HCT116 (cell line): ENCODE measurements around the gene ABHD5. TPM values are rescaled to one million over a fixed set of nuclear protein-coding genes. Genes with fewer than 3 reads are reported as not detected.

Source experiments
- ATAC-seq: fragments of 200-7000 bp; cut with Tn5 transposase; 2 replicates; pipeline ENCODE4 v1.9.1; 2020; ENCODE audit warnings: mild to moderate bottlenecking, moderate library complexity
- BruUV-seq: library from RNA; stranded (reverse); fragments of 400-500 nt; replicated peaks from 2 replicates; lab custom pipeline; 2021; lab: Mats Ljungman, UMichigan
- CTCF ChIA-PET: fragments of 300-600 bp; sonication (Branson Sonifier 250); formaldehyde crosslinking; loops from one replicate; lab custom pipeline; 2021; ENCODE audit warnings: antibody characterized with exemption; lab: Charles Lee
- POLR2A ChIA-PET: fragments of 300-600, 350-600 bp; sonication (Branson Sonifier 250); formaldehyde crosslinking; loops from one replicate; lab custom pipeline; 2021; ENCODE audit warnings: antibody characterized with exemption; lab: Charles Lee
- RAD21 ChIA-PET, 2 experiments: fragments of 300-600 bp; sonication (Branson Sonifier 250); formaldehyde crosslinking; loops; one replicate each; lab custom pipeline; 2023; ENCODE audit warnings: low total read pairs in 2 of 2; ENCODE audit not compliant: uncharacterized antibody in 2 of 2, unreplicated experiment in 2 of 2, low non-redundant PET in 1 of 2; lab: Charles Lee
- DNase-seq: peaks from one replicate; pipeline ENCODE4 v3.0.0-alpha.2; 2010; ENCODE audit warnings: low read depth, low spot score
- H2AFZ ChIP-seq: fragments of 200-600 bp; shearing (Covaris generic), sonication (generic); 2 replicates; pipeline ENCODE4 v1.6.1; 2017; ENCODE audit warnings: low read depth, mixed run types, mixed read lengths, antibody characterized with exemption, low read length; ENCODE audit not compliant: poor library complexity, severe bottlenecking
- H3K27ac ChIP-seq: 2 replicates; pipeline ENCODE4 v1.5.1; 2012; ENCODE audit warnings: low read depth, low read length
- H3K27me3 ChIP-seq: fragments of 200-600 bp; sonication (generic); 2 replicates; pipeline ENCODE4 v1.6.1; 2016; ENCODE audit warnings: mixed run types, low read length, mixed read lengths; ENCODE audit not compliant: insufficient read depth
- H3K36me3 ChIP-seq, 2 experiments: fragments of 200-500 bp in 1 of 2; fragments of 200-600 bp in 1 of 2; sonication (Bioruptor generic) in 1 of 2; sonication (generic) in 1 of 2; 2 replicates each; pipeline versions ENCODE4 v1.5.1 to v1.6.1; 2014 to 2016; ENCODE audit warnings: low read length in 2 of 2, inconsistent platforms in 1 of 2, mixed read lengths in 1 of 2, mixed run types in 1 of 2; ENCODE audit not compliant: insufficient read depth in 2 of 2, control insufficient read depth in 1 of 2
- H3K4me1 ChIP-seq, 2 experiments: fragments of 200-600 bp in 1 of 2; sonication (generic) in 1 of 2; 2 replicates each; pipeline versions ENCODE4 v1.5.1 to v1.6.1; 2012 to 2017; ENCODE audit warnings: low read length in 2 of 2, inconsistent platforms in 1 of 2, mild to moderate bottlenecking in 1 of 2, mixed read lengths in 1 of 2, mixed run types in 1 of 2, moderate library complexity in 1 of 2; ENCODE audit not compliant: insufficient read depth in 2 of 2, control insufficient read depth in 1 of 2
- H3K4me2 ChIP-seq: fragments of 200-600 bp; sonication (generic); 2 replicates; pipeline ENCODE4 v1.6.1; 2017; ENCODE audit warnings: mixed run types, low read length, mixed read lengths
- H3K4me3 ChIP-seq, 2 experiments: fragments of 200-600 bp in 1 of 2; sonication (generic) in 1 of 2; replicated peaks in 1 of 2; 2 replicates each; pipeline ENCODE4 v1.5.1; 2011 to 2016; ENCODE audit warnings: low read length in 2 of 2, control low read depth in 1 of 2, low read depth in 1 of 2, mild to moderate bottlenecking in 1 of 2, mixed read lengths in 1 of 2, mixed run types in 1 of 2
- H3K79me2 ChIP-seq: fragments of 200-600 bp; sonication (generic); 2 replicates; pipeline ENCODE4 v1.6.1; 2017; ENCODE audit warnings: mild to moderate bottlenecking, mixed run types, low read length, moderate library complexity, mixed read lengths; ENCODE audit not compliant: insufficient read depth
- H3K9ac ChIP-seq: fragments of 200-600 bp; sonication (generic); 2 replicates; pipeline ENCODE4 v1.6.1; 2016; ENCODE audit warnings: low read length, mixed read lengths
- H3K9me2 ChIP-seq: fragments of 200-600 bp; sonication (generic), shearing (Covaris generic); 2 replicates; pipeline ENCODE4 v1.6.1; 2017; ENCODE audit warnings: mixed run types, mild to moderate bottlenecking, moderate library complexity; ENCODE audit not compliant: insufficient read depth
- H3K9me3 ChIP-seq, 2 experiments: fragments of 200-500 bp in 1 of 2; fragments of 200-600 bp in 1 of 2; sonication (Bioruptor generic) in 1 of 2; sonication (generic) in 1 of 2; 2 replicates each; pipeline ENCODE4 v1.6.1; 2014 to 2017; ENCODE audit warnings: low read length in 2 of 2, mixed read lengths in 2 of 2, inconsistent platforms in 1 of 2, low read depth in 1 of 2, mild to moderate bottlenecking in 1 of 2, mixed run types in 1 of 2, moderate library complexity in 1 of 2; ENCODE audit not compliant: control insufficient read depth in 1 of 2, insufficient read depth in 1 of 2
- H4K20me1 ChIP-seq: fragments of 200-600 bp; sonication (generic), shearing (Covaris generic); 2 replicates; pipeline ENCODE4 v1.6.1; 2017; ENCODE audit warnings: mixed run types, mild to moderate bottlenecking, moderate library complexity; ENCODE audit not compliant: insufficient read depth
- ATF3 ChIP-seq: IDR thresholded peaks from 2 replicates; pipeline ENCODE4 v1.6.1; 2012
- CEBPB ChIP-seq: IDR thresholded peaks from 2 replicates; pipeline ENCODE4 v1.6.1; 2012; ENCODE audit warnings: low read depth
- SIN3A ChIP-seq: IDR thresholded peaks from 2 replicates; pipeline ENCODE4 v1.6.1; 2012; ENCODE audit warnings: low read depth
- SRF ChIP-seq: IDR thresholded peaks from 2 replicates; pipeline ENCODE4 v1.6.1; 2012; ENCODE audit warnings: low read depth
- ZBTB33 ChIP-seq: IDR thresholded peaks from 2 replicates; pipeline ENCODE4 v1.6.1; 2011; ENCODE audit warnings: mild to moderate bottlenecking, low read length, moderate library complexity; ENCODE audit not compliant: insufficient replicate concordance; ENCODE audit errors: extremely low read depth
- ZFX ChIP-seq: fragments of 450-650 bp; IDR thresholded peaks from 2 replicates; pipeline ENCODE4 v1.6.1; 2017
- intact Hi-C: fragments of 100-400 bp; cut with micrococcal nuclease; formaldehyde crosslinking; loops from 2 replicates; pipeline ENCODE4 v1.10.0; 2022
- total RNA-seq: library from RNA; stranded (reverse); gene quantifications from one replicate; pipeline ENCODE4 v1.2.1, GENCODE V29; 2021; ENCODE audit not compliant: unreplicated experiment

ABHD5 gene
- total RNA-seq, 1 experiment from 2014 or later, result 18.5 TPM

DNA sequence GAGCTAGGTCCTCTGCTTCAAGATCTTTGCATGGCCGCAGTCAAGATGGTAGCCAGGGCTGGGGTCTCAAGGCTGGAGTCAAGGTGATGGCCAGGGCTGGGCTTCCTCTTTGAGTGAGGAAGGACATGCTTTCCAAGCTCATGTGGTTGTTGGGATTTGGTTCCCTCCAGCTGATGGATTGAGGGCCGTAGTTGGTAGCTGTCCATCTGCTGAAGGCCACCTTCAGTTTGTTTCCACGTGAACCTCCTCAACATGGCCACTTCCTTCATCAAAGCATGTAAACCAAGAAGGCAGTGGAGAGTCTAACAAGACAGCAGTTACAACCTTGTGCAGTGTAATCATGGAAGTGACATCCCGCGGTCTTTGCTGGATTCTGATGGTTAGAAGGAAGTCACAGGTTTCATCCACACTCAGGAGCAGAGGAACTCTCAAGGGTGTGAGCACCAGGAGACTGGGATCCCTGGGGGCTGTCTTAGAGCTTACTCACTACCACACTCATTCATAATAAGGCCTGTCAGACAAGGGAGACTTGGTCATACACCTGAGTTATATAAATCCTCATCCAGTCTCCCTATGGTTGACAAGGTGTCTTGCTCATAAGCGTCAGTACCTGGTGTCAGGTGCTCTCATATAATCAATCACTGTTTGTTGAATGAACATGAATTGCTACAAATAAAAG lies 42.1 kb downstream of the ABHD5 start:
- H3K27ac ChIP-seq, result no peak overlapping the region
- H3K9ac ChIP-seq, result no peak overlapping the region
- H4K20me1 ChIP-seq, result no peaks in the 10 kb centered on the region
- POLR2A ChIA-PET, result no interaction called here
- H2AFZ ChIP-seq, result no peak overlapping the region
- intact Hi-C loops, result no loop called here
- H3K9me3 ChIP-seq, result no peaks in the 10 kb centered on the region
- no peaks in the 10 kb centered on the region for H3K36me3 ChIP-seq
- TF ChIP-seq CEBPB (no peak), SRF (no peak), ZFX (no peak), ZBTB33 (no peak), SIN3A (no peak), ATF3 (no peak)
- no peaks in the 10 kb centered on the region for H3K4me1 ChIP-seq
- CTCF ChIA-PET, result no interaction called here
- no peak for ATAC-seq
- no peaks in the 10 kb centered on the region for H3K27me3 ChIP-seq
- no peak overlapping the region for H3K4me3 ChIP-seq
- no peaks in the 10 kb centered on the region for H3K79me2 ChIP-seq
- RAD21 ChIA-PET, result no interaction called here
- DNase-seq, result no peak
- no TSS peak for BruUV-seq
- no peak overlapping the region for H3K4me2 ChIP-seq
- no peaks in the 10 kb centered on the region for H3K9me2 ChIP-seq
